ENCODE measurements around the gene EDN1.

EDN1 gene

DNA sequence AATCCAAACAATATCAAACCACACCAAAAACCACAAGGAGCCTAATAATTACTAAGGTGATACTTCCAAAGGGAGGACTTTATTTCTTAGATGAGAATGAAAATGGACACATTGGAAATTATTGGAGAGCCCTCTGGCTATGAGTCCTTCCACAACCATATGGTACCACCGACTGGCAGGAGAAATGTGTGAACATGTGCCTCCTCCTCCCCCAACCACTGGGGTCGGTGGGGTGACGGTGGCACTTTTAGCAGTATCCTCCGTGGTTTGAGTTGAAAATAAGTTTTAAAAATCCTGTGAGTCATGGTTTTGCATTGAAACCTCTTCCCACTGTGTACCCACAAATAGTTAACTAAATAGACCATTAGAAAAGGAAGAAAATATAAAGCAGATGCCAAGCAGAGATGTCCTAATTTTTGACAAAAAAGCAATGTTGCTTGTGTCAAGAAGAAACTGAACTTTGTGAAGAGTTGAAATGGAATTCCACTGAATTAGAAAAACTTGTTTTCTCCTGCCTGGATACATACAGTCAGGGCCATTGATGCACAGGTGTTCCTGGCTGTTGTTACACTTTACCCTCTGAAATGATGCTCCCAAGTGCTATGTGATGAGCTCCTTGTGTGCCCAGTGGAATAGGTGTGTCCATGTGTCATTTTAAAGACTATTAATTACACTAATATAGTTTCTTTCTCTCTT, 3.2 kb downstream of the EDN1 start:
- no peaks in the 10 kb centered on the region for H3K27me3 ChIP-seq (replicated peaks; ENCODE audit: insufficient read depth, low read length)
- no peak for DNase-seq
- H3F3A ChIP-seq (ENCODE audit: insufficient read depth, low read length): no peaks in the 10 kb centered on the region
- TF ChIP-seq EZH2 (optimal IDR thresholded peaks at IDR 0.05; ENCODE audit: low read depth, low read length) (no peak), EZH2phosphoT487 (IDR thresholded peaks at IDR 0.05; ENCODE audit: low read length) (no peak)
- TF ChIP-seq, protein P1, sequence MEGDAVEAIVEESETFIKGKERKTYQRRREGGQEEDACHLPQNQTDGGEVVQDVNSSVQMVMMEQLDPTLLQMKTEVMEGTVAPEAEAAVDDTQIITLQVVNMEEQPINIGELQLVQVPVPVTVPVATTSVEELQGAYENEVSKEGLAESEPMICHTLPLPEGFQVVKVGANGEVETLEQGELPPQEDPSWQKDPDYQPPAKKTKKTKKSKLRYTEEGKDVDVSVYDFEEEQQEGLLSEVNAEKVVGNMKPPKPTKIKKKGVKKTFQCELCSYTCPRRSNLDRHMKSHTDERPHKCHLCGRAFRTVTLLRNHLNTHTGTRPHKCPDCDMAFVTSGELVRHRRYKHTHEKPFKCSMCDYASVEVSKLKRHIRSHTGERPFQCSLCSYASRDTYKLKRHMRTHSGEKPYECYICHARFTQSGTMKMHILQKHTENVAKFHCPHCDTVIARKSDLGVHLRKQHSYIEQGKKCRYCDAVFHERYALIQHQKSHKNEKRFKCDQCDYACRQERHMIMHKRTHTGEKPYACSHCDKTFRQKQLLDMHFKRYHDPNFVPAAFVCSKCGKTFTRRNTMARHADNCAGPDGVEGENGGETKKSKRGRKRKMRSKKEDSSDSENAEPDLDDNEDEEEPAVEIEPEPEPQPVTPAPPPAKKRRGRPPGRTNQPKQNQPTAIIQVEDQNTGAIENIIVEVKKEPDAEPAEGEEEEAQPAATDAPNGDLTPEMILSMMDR (IDR thresholded peaks at IDR 0.05; ENCODE audit: low read length): no peak
- no peak overlapping the region for H2AFZ ChIP-seq (ENCODE audit: low read length)
- no peaks in the 10 kb centered on the region for H3K9me3 ChIP-seq (replicated peaks; ENCODE audit: insufficient read depth, low read length)
- H3K4me1 ChIP-seq (ENCODE audit: low read length): no peaks in the 10 kb centered on the region
- no peak overlapping the region for H3K4me2 ChIP-seq (ENCODE audit: low read depth, low read length)
- H4K20me1 ChIP-seq (ENCODE audit: insufficient read depth, low read length): no peaks in the 10 kb centered on the region
- H3K27ac ChIP-seq (ENCODE audit: low read length): no peak overlapping the region
- no peaks in the 10 kb centered on the region for H3K79me2 ChIP-seq (ENCODE audit: low read length)
- no peaks in the 10 kb centered on the region for H3K9me2 ChIP-seq (replicated peaks; ENCODE audit: insufficient read depth, low read length)
- no peak overlapping the region for H3K9ac ChIP-seq (ENCODE audit: low read length)
- H3K4me3 ChIP-seq (ENCODE audit: low read length): no peak overlapping the region
- H3K36me3 ChIP-seq (replicated peaks; ENCODE audit: insufficient read depth, low read length): no peaks in the 10 kb centered on the region

DNA sequence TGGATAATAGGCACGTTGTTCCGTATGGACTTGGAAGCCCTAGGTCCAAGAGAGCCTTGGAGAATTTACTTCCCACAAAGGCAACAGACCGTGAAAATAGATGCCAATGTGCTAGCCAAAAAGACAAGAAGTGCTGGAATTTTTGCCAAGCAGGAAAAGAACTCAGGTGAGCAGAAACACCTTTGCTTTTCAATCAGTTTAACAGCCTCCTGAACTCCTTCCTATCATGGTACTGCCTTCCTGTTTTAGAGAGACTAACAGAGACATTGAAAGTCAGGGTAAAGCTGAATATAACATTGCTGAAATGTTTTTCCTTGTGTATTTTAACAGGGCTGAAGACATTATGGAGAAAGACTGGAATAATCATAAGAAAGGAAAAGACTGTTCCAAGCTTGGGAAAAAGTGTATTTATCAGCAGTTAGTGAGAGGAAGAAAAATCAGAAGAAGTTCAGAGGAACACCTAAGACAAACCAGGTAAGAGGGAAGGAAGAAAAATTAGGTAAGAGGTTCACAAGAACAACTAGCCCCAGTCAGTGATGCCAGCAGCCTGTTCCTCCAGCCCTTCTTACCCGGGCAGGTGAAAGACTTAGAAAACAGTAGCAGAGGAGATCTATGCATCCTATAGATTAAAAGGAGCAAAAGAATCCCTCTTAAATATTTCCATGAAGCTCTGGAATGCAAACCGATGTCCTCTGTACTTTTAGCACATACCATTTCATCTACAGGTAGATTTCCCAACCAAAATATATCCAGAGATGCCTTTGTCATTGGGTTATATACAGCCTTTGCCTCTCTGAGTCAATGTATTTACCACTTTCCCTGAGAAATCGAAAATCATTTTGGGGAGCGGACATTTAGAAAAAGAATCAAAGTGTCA, 4.0 kb downstream of the EDN1 start:
- Histone ChIP-seq H4K20me1 (ENCODE audit: insufficient read depth, low read length) (no peaks in the 10 kb centered on the region), H3K36me3 (replicated peaks; ENCODE audit: insufficient read depth, low read length) (no peaks in the 10 kb centered on the region), H3K9ac (ENCODE audit: low read length) (no peak overlapping the region), H3F3A (ENCODE audit: insufficient read depth, low read length) (no peaks in the 10 kb centered on the region), H3K4me3 (ENCODE audit: low read length) (no peak overlapping the region), H3K4me2 (ENCODE audit: low read depth, low read length) (no peak overlapping the region), H2AFZ (ENCODE audit: low read length) (no peak overlapping the region), H3K9me2 (replicated peaks; ENCODE audit: insufficient read depth, low read length) (no peaks in the 10 kb centered on the region), H3K9me3 (replicated peaks; ENCODE audit: insufficient read depth, low read length) (no peaks in the 10 kb centered on the region), H3K27ac (ENCODE audit: low read length) (no peak overlapping the region), H3K27me3 (replicated peaks; ENCODE audit: insufficient read depth, low read length) (no peaks in the 10 kb centered on the region), H3K79me2 (ENCODE audit: low read length) (no peaks in the 10 kb centered on the region), H3K4me1 (ENCODE audit: low read length) (no peaks in the 10 kb centered on the region)
- DNase-seq: no peak
- TF ChIP-seq, protein P1 (IDR thresholded peaks at IDR 0.05; ENCODE audit: low read length): no peak
- TF ChIP-seq EZH2phosphoT487 (IDR thresholded peaks at IDR 0.05; ENCODE audit: low read length) (no peak), EZH2 (optimal IDR thresholded peaks at IDR 0.05; ENCODE audit: low read depth, low read length) (no peak)

DNA sequence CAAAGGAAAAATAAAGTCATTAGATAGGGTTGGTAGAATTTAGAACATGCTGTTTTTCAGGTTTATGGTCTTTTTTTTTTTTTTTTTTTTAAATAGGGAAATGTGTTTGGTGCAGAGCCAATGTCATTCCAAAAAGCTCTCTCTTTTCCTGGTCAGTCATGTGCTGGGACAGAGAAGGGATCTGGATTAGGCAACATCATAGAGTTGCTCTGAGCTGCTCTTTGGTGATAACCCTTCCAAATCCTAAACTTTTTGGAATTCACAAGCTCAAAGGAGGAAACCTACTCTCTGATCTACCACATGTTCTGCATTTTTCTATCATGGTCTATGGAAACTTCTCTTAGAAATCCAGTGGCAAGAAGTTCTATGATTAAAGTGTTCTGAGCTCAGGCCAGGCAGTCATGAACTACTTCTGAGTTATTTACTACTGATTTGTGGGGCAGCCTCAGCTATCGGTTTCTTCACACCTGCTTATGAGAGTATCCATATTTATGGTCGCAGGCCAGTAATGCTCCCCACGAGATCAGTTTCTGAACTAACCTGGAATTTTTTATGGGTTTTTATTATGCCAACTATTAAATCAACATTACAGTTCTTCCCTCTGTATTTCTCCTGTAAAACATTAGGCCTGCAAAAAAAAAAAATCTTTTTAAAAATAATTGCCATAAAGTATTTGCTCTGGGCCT, 4.8 kb downstream of the EDN1 start:
- DNase-seq: no peak
- no peak overlapping the region for H3K9ac ChIP-seq (ENCODE audit: low read length)
- no peaks in the 10 kb centered on the region for H3K27me3 ChIP-seq (replicated peaks; ENCODE audit: insufficient read depth, low read length)
- H3K9me3 ChIP-seq (replicated peaks; ENCODE audit: insufficient read depth, low read length): no peaks in the 10 kb centered on the region
- H3K9me2 ChIP-seq (replicated peaks; ENCODE audit: insufficient read depth, low read length): no peaks in the 10 kb centered on the region
- H3K4me3 ChIP-seq (ENCODE audit: low read length): no peak overlapping the region
- no peaks in the 10 kb centered on the region for H4K20me1 ChIP-seq (ENCODE audit: insufficient read depth, low read length)
- H3K36me3 ChIP-seq (replicated peaks; ENCODE audit: insufficient read depth, low read length): no peaks in the 10 kb centered on the region
- H3F3A ChIP-seq (ENCODE audit: insufficient read depth, low read length): no peaks in the 10 kb centered on the region
- no peaks in the 10 kb centered on the region for H3K4me1 ChIP-seq (ENCODE audit: low read length)
- no peak overlapping the region for H3K4me2 ChIP-seq (ENCODE audit: low read depth, low read length)
- H3K27ac ChIP-seq (ENCODE audit: low read length): no peak overlapping the region
- H2AFZ ChIP-seq (ENCODE audit: low read length): no peak overlapping the region
- TF ChIP-seq EZH2phosphoT487 (IDR thresholded peaks at IDR 0.05; ENCODE audit: low read length): no peak
- TF ChIP-seq, protein P1 (IDR thresholded peaks at IDR 0.05; ENCODE audit: low read length): no peak
- no peak for TF ChIP-seq EZH2 (optimal IDR thresholded peaks at IDR 0.05; ENCODE audit: low read depth, low read length)
- no peaks in the 10 kb centered on the region for H3K79me2 ChIP-seq (ENCODE audit: low read length)
